Tibial artery (tissue), 4 donors: Measurements from ENCODE around the gene PPP1R2C.

Experiments used
- DNase-seq, 2 donors: peaks; one replicate each; pipeline ENCODE4 v3.0.0-alpha.2; 2019
- H3K27ac ChIP-seq, 2 donors: fragments of 200-600 bp; sonication (generic) in 1 of 2; 1 replicate in 1 of 2; 2 replicates in 1 of 2; pipeline ENCODE4 v1.5.1; 2018 to 2019; ENCODE audit warnings: mild to moderate bottlenecking in 1 of 2
- H3K27me3 ChIP-seq, 2 donors: fragments of 200-600 bp; sonication (generic) in 1 of 2; one replicate each; pipeline versions ENCODE4 v1.5.1 to v1.6.0; 2016 to 2019
- H3K36me3 ChIP-seq, 3 donors: fragments of 200-600 bp; sonication (generic) in 2 of 3; one replicate each; pipeline ENCODE4 v1.5.1; 2016 to 2019; ENCODE audit warnings: mild to moderate bottlenecking in 2 of 3
- H3K4me1 ChIP-seq, 4 donors: fragments of 200-600 bp; sonication (generic) in 2 of 4; 1 replicate in 3 of 4; 2 replicates in 1 of 4; pipeline ENCODE4 v1.5.1; 2016 to 2019
- H3K4me3 ChIP-seq, 2 donors: fragments of 200-600 bp; sonication (generic) in 1 of 2; 1 replicate in 1 of 2; 2 replicates in 1 of 2; pipeline ENCODE4 v1.5.1; 2018 to 2019; ENCODE audit warnings: mild to moderate bottlenecking in 2 of 2
- H3K9me3 ChIP-seq, 3 donors: fragments of 200-600 bp; sonication (generic) in 1 of 3; one replicate each; pipeline ENCODE4 v1.5.1; 2016 to 2019
- intact Hi-C: fragments of 100-400 bp; cut with DNase I; formaldehyde crosslinking; loops from one replicate; pipeline ENCODE4 v1.15.0; 2023; ENCODE audit warnings: low total_unique reads
- TF ChIP-seq, protein P1 (sequence below), 2 experiments: fragments of 200-600 bp in 1 of 2; fragments of 450-650 bp in 1 of 2; IDR thresholded peaks; one replicate each; pipeline ENCODE4 v1.5.1; 2017 to 2019; ENCODE audit warnings: antibody characterized with exemption in 2 of 2, mild to moderate bottlenecking in 1 of 2, moderate library complexity in 1 of 2

PPP1R2C gene

DNA sequence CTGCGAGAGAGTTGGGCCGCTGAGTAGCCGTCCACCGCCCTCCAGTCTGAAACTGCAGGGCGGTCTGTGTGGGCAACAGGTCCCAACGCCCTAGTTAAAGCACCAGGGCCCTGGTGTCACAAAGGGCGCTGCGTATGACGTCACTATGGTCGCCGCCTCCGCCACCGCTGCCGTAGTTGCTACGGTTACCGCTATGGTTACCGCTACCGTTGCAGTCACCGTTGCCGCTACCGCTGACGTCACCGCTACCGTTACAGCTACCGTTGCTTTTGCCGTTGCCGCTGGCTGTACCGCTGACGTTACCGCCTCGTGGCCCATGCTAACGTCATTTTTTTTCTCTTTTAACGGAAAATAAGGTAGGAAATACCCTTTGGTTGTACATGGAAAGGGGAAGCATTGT, at the start of gene PPP1R2C:
Gene PPP1R2C (minus strand): TSS at position 68 of the 400 bp plus-strand sequence. CDS start 84 bp downstream, outside the sequence.
- Histone ChIP-seq H3K4me1 (no peaks in the 10 kb centered on the region), H3K27me3 (no peaks in the 10 kb centered on the region), H3K9me3 (peaks cover 0 to 5% (median 0%) of the 10 kb centered on the region in 3 donors), H3K4me3 (no peak within 1 kb of the TSS), H3K36me3 (no peaks in the 10 kb centered on the region), H3K27ac (no peak within 1 kb of the TSS)
- DNase-seq = no peak
- TF ChIP-seq, protein P1, sequence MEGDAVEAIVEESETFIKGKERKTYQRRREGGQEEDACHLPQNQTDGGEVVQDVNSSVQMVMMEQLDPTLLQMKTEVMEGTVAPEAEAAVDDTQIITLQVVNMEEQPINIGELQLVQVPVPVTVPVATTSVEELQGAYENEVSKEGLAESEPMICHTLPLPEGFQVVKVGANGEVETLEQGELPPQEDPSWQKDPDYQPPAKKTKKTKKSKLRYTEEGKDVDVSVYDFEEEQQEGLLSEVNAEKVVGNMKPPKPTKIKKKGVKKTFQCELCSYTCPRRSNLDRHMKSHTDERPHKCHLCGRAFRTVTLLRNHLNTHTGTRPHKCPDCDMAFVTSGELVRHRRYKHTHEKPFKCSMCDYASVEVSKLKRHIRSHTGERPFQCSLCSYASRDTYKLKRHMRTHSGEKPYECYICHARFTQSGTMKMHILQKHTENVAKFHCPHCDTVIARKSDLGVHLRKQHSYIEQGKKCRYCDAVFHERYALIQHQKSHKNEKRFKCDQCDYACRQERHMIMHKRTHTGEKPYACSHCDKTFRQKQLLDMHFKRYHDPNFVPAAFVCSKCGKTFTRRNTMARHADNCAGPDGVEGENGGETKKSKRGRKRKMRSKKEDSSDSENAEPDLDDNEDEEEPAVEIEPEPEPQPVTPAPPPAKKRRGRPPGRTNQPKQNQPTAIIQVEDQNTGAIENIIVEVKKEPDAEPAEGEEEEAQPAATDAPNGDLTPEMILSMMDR (IDR thresholded peaks at IDR 0.05) = no peak
- intact Hi-C loops = no loop called here

DNA sequence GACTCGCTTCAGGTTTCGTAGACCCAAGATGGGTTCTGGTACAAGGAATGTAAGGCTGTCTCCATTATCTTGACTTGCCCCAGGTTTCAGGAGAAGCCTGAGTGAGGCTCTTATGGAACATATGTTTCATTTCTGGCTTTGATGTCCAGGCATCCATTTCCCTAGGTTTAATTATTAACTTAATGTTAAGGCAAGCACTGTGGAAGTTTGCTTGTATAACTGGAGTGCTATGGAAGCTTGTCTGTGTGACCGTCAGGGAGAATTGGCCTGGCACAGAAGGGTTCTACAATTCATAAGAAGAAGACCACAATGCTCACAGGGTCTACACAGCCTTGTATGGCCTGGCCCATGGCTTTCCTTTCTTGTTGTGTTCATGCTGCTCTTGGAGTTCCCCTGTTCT, 47.2 kb upstream of the PPP1R2C start:
- Histone ChIP-seq H3K27me3 (no peaks in the 10 kb centered on the region), H3K4me3 (no peak overlapping the region), H3K9me3 (peaks cover 0 to 6% (median 0%) of the 10 kb centered on the region in 3 donors), H3K36me3 (no peaks in the 10 kb centered on the region), H3K27ac (no peak overlapping the region), H3K4me1 (no peaks in the 10 kb centered on the region)
- no peak for DNase-seq
- intact Hi-C loops = no loop called here
- TF ChIP-seq, protein P1 (IDR thresholded peaks at IDR 0.05) = no peak

DNA sequence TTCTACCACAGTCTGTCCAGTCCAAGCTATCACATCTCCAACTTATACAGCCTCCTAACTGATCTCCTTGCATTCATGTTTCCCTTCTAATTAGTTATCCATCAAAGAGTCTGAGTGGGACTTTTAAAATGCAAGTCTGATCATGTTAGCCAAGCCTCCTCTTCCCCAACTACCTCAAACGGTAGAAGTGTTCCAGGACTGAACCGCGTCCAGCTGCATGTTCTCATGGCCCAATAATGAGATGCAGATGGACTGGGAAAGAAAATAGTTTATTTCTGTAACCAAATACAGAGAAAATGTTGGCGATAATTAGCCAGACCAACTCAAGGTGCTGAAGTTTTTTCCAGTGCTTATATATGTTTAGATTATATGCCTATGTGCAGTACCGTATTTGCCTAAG, 46.6 kb upstream of the PPP1R2C start:
- Histone ChIP-seq H3K36me3 (no peaks in the 10 kb centered on the region), H3K27ac (no peak overlapping the region), H3K27me3 (no peaks in the 10 kb centered on the region), H3K4me3 (no peak overlapping the region), H3K4me1 (no peaks in the 10 kb centered on the region), H3K9me3 (peaks cover 0 to 6% (median 0%) of the 10 kb centered on the region in 3 donors)
- DNase-seq = no peak
- TF ChIP-seq, protein P1 (IDR thresholded peaks at IDR 0.05) = no peak
- intact Hi-C loops = no loop called here

DNA sequence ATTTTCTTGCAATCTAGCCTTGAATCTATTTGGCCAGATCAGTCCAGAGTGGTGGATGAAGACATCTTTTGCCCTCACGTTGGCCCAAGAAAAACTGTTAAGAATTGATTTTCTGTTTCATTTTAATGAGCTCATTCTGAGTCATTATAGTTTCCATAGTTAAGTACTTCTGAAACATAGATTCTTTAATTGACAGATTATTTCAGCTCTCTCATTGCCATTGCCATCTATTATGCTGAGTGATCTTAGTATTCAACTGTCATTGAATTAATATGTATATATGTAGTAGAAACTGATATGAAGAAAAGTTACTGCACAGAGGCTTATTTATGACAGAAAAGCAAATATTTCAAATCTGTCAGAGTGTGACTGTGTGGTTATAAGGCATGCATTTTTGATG, 45.5 kb upstream of the PPP1R2C start:
- TF ChIP-seq, protein P1 (IDR thresholded peaks at IDR 0.05) = no peak
- intact Hi-C loops = no loop called here

DNA sequence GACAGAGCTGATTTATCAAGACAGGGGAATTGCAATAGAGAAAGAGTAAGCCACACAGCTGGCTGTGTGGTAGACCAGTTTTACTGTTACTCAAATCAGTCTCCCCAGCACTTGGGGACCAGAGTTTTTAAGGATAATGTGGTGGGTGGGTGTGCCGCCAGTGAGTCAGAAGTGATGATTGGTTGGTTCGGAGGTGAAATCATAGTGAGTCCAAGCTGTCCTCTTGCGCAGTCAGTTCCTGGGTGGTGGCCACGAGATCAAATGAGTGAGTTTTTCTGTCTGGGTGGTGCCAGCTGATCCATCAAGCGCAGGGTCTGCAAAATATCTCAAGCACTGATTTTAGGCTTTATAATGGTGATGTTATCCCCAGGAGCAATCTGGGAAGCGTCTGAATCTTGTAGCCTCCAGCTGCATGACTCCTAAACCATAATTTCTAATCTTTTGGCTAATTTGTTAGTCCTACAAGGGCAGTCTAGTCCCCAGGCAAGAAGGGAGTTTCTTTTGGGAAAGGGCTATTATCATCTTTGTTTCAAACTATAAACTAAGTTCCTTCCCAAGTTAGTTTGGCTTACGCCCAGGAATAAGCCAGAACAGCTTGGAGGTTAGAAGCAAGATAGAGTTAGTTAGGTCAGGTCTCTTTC, 44.0 kb upstream of the PPP1R2C start:
- Histone ChIP-seq H3K27me3 (no peaks in the 10 kb centered on the region), H3K4me1 (no peaks in the 10 kb centered on the region), H3K27ac (no peak overlapping the region), H3K4me3 (no peak overlapping the region), H3K36me3 (no peaks in the 10 kb centered on the region), H3K9me3 (peaks cover 0 to 13% (median 0%) of the 10 kb centered on the region in 3 donors)
- intact Hi-C loops = no loop called here
- DNase-seq = no peak
- TF ChIP-seq, protein P1 (IDR thresholded peaks at IDR 0.05) = no peak

More for the DNA sequence above, 45.5 kb upstream of the PPP1R2C start:
- Histone ChIP-seq H3K27me3 (no peaks in the 10 kb centered on the region), H3K27ac (no peak overlapping the region), H3K4me1 (no peaks in the 10 kb centered on the region), H3K36me3 (no peaks in the 10 kb centered on the region), H3K4me3 (no peak overlapping the region), H3K9me3 (peaks cover 0 to 6% (median 0%) of the 10 kb centered on the region in 3 donors)
- no peak for DNase-seq
